GM13977 (cell line): ENCODE data around the gene GPANK1.

Experiments used
- DNase-seq: peaks from one replicate; pipeline ENCODE4 v3.0.0; 2012; ENCODE audit warnings: low spot score
- in situ Hi-C: fragments of 300-500 bp; cut with MboI; formaldehyde crosslinking; loops from one replicate; pipeline ENCODE4 v1.12.0; 2022; ENCODE audit warnings: low sequenced_read_pairs, low pct_unique_long_range_greater_than_20kb, mixed read lengths, inconsistent platforms; ENCODE audit not compliant: unreplicated experiment
- TF ChIP-seq, protein P1 (sequence below): IDR thresholded peaks from 2 replicates; pipeline ENCODE4 v1.5.1; 2012; ENCODE audit warnings: mild to moderate bottlenecking, control low read depth; ENCODE audit not compliant: insufficient read depth; ENCODE audit errors: extremely low read depth, missing control alignments

GPANK1 gene

DNA sequence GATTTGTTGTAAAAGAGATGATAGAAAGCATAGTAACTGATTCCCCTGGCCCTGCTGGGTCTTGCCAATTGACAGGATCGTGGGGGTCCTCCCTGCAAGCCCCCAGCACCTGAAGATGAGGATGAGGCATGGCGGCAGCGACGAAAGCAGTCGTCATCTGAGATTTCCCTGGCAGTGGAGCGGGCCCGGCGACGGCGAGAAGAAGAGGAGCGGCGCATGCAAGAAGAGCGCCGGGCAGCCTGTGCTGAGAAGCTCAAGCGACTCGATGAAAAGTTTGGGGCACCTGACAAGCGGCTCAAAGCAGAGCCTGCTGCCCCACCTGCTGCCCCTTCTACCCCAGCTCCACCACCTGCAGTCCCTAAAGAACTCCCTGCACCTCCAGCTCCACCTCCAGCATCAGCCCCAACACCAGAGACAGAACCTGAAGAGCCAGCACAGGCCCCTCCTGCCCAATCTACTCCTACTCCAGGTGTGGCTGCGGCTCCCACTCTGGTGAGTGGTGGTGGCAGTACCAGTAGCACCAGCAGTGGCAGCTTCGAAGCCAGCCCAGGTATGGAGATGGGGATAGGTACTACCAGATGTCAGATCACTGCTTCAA, 37.0 kb downstream of the GPANK1 start:
- TF ChIP-seq, protein P1, sequence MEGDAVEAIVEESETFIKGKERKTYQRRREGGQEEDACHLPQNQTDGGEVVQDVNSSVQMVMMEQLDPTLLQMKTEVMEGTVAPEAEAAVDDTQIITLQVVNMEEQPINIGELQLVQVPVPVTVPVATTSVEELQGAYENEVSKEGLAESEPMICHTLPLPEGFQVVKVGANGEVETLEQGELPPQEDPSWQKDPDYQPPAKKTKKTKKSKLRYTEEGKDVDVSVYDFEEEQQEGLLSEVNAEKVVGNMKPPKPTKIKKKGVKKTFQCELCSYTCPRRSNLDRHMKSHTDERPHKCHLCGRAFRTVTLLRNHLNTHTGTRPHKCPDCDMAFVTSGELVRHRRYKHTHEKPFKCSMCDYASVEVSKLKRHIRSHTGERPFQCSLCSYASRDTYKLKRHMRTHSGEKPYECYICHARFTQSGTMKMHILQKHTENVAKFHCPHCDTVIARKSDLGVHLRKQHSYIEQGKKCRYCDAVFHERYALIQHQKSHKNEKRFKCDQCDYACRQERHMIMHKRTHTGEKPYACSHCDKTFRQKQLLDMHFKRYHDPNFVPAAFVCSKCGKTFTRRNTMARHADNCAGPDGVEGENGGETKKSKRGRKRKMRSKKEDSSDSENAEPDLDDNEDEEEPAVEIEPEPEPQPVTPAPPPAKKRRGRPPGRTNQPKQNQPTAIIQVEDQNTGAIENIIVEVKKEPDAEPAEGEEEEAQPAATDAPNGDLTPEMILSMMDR = no peak
- no peak for DNase-seq
- in situ Hi-C loops = no loop called here

DNA sequence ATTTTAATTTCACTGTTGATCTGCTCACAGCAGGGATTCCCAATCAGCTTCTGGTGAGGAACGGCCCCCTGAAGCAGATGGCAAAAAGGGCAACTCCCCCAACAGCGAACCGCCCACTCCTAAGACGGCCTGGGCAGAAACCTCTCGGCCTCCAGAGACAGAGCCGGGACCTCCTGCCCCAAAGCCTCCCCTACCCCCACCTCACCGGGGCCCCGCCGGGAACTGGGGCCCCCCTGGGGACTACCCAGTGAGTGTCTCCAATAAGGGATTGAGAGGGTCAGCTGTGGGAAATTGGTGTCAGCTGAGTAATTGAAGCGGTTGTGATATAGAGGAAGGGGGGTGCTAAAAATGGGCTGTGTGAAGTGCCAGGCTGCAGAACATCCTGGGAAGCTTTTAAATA, 37.8 kb downstream of the GPANK1 start:
- TF ChIP-seq, protein P1 = no peak
- in situ Hi-C loops = no loop called here
- DNase-seq = no peak

DNA sequence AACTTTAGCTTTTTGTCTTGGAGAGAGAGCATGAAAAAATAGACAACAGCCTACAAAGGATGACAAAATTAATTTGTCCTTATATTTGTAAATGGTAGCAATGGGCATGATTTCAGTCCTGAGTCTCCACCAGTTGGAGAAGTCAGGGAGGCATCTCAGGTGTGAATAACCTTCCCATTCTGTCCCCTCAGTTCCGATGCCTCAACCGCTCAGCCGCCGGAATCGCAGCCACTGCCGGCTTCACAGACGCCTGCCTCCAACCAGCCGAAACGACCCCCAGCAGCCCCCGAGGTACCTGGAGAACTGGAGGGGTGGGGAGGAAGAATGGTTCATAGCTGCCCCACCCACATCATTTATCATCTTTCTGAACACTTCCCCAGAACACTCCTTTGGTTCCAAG, 40.7 kb downstream of the GPANK1 start:
- TF ChIP-seq, protein P1 = no peak
- in situ Hi-C loops = no loop called here
- DNase-seq = no peak

DNA sequence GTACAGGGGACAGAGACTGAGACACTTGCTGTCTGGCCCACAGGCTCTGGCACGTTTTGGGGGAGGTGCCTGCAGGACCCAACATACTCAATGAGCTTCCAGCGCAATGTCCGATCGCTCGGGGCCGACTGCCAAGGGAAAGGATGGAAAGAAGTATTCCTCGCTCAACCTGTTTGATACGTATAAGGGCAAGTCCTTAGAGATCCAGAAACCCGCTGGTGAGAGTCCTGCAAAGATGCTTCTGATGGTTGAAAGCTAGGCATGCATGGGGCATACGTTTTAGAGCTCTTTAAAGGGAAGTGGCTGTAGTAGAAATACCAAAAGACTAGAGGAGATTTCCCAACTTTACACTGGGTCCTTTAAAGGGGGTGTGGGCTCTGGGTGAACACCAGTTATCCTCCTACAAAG, 42.1 kb downstream of the GPANK1 start:
- no peak for DNase-seq
- in situ Hi-C loops = no loop called here
- TF ChIP-seq, protein P1 = no peak

DNA sequence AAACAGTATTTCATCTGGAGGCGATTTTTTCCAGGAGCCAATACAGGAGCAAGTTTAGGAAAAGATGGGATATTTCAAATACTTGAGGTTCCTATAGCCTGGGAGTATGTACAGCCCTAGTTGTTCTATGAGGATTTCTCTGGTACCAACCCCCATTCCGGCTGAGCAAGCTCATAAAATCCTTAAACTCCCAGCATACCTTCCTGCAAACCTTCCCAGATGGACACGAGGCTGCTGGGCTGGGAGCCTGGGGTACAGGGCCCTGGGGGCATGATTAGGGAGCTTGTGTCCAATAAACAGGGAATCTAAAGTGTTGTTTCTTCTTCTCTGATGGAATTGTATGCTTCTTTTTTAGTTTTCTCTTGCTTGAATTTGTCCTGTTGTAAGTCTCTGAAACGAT, 42.8 kb downstream of the GPANK1 start:
- no peak for DNase-seq
- TF ChIP-seq, protein P1 = no peak
- in situ Hi-C loops = no loop called here

DNA sequence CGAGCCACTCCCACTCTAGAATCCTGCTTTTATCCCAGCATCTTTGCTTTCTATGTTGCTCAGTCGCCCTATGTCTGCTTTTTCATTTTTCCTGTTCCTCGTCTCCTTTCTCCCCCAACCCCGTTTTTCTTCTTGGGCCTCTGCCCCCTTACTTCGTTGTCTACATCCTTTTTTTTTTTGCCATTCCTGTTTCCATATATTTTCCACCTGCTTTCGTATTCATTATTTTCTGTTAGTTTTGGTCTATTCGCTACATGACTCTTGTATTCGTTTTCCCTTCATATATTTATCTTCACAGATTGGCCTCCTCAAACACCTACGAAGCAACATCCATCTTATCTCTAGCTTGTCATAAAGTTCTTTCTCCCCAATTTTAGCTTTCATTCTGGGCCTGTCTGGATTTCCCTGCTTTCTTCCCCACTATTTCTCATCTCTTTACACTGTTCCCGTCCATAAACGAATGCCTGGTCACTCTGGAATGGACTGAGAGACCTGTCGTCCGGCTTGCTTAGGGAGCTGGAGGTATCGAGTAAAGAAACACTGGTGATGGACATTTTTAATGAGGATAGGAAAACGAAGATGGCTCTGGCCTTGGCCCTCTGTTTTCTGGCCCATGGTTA, 43.4 kb downstream of the GPANK1 start:
- TF ChIP-seq, protein P1 = no peak
- in situ Hi-C loops = no loop called here
- DNase-seq = no peak
